UCSD-AML1 (cell line): ENCODE measurements around the gene TSPEAR.
"Not testable (repeated sequence)": the region's sequence is repeated elsewhere in the genome, so short reads cannot be mapped to it uniquely, and the experiment has no call there.

Source experiments
- DNase-seq: peaks from one replicate; lab custom pipeline; 2025; ENCODE audit not compliant: unreplicated experiment; lab: John Stamatoyannopoulos, UW

Gene TSPEAR

DNA sequence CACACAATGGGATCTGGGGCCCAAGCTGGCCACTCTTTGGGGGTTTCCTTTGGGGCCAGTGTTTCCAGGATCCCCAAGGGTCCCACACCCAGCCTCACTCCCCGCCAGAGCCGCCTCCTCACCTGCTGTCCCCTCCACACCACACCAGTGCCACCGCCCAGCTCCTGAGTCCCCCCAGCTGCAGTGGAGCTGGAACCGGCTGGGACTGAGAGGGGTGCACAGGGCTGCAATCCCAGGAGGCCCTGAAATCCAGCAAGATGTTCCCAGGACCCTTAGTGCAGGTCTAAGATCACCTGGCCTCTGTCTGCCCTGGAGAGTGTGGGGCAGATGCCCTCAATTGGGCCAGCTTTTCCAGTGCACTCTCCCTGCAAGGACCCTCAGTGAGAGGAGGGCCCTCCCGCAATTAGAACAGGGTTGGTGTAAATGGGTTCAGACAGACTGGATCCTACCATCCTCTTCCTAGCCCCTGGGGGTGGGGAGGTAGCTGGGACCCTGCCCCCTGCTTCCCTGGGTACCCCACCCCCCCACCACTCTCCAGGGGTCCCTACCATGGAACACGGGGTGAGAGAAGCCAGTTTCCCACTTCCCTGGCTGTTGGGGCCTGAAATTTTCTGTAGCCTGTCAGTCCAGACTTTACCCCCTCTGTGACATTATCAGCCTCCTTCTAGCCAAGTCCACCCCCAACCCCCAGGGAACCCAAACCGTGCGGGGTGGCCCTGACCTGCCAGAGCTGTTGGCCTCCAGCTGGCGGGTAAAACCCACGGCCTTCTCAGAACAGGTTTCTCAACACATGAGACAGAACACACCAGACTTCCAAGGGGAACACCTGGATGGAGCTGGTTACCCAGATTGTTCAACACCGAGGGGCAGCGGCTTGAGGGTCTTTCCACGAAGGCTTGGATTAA, 7.4 kb downstream of the TSPEAR start:
- no peak for DNase-seq

DNA sequence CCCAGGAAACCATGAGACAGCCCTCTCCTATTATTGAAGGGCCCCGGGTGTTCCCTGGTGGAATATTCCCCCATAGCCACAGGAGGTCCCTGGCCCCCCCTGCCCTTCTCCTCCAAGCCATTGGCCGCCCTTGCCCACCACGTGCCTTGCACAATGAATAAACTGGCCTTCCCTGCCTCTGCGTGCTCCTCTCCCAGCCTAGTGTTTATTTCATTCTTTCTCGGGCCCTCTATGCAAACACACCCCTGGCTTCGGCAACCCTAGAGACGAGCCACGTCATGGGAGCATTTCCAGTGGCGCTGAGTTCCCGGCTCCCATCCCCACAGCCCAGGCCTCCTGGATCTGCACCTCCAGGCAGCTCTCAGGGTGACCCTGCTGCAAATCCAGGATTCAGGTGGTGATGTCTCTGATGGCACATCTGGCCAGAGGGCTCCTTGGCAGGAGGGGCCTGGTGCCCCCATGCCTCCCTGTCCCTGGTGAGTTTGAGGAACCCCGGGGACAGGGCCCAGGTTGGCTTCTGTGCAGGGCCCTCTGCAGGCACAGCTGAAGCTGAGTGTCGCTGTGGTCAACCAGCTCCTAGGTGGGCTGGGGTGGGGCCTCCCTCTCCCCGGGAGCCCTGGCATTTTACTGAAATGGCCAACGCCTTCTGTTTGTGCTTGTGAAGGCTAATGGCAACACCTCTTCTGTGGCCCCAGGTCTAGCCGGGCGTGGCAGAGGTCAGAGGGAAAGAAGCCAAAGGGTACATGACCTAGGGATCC, 8.2 kb downstream of the TSPEAR start:
- DNase-seq = no peak

DNA sequence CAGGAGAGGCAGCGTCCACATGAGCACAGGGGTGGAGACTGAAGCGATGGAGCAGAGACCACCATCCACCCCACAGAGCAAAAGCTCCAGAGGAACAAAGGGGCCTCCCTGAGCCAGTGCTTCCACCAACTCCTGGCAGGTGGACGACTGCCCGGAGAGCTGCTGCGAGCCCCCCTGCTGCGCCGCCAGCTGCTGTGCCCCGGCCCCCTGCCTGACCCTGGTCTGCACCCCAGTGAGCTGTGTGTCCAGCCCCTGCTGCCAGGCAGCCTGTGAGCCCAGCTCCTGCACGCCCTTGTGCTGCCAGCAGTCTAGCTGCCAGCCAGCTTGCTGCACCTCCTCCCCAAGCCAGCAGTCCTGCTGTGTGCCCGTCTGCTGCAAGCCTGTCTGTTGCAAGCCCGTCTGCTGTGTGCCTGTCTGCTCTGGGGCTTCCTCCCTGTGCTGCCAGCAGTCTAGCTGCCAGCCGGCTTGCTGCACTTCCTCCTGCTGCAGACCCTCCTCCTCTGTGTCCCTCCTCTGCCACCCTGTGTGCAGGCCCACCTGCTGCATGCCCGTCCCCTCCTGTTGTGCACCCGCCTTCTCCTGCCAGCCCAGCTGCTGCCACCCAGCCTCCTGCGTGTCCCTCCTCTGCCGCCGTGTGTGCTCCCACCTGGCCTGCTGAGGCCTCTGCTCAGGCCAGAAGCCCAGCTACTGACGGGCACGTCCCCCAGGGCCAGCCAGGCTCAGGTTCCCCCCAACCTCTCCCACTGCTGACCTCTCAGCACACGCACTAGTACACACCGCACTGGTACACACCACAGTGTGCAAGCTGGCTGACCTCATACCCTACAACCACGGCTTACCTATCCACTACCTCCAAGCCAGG, 9.0 kb downstream of the TSPEAR start:
- no peak for DNase-seq

- DNase-seq = no peak
These were observed 9.8 kb downstream of the TSPEAR start for GRCh38 chr21:44701541-44701940.

- no peak for DNase-seq
These were observed 10.4 kb downstream of the TSPEAR start for GRCh38 chr21:44701023-44701400.

DNA sequence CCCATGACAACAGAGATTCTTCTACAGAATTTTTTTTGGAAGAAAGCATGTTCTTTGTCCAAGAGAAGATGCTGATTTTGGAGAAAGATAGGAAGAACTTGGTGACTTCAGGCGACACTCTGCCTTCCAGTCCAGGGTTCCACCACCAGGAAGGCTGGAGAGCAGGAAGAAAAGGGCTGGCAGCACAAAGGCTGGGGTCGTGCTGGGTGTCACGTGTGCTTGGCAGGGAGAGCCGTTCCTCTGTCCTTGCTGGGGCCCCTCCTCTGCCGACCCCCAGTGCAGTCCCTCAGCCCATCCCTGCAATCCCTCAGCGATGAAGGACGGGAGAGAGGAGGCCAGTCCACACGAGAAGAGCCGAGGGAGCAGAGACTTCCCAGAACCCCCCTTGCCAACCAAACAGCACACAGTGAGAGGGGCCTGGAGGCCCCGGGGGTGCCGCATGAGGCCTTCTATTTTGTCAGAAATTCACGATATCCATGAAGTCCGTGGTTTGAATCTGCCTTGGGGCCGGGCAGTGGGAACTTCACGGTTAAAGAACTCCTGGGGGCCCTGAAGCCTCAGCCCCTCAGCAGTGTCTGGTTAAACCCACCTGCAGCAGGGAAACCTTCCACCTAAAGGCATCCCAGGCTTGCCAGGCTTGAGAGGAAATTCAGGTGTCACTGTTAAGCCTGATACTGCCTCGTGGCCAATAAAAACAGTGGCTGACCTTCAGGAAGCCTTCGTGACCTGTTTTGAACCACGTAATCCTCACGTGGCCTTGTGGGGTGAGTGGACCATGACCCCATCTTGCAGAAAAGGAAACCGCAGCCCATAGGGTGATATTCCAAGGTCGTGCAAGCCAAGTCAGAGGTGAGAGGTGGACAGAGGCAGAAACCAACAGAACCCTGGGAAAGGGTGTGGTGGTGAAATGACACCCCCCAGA, 11.0 kb downstream of the TSPEAR start:
- DNase-seq = no peak

GRCh38 chr21:44699502-44700001, 11.8 kb downstream of the TSPEAR start:
- DNase-seq = no peak

- no peak for DNase-seq
These were observed 13.3 kb downstream of the TSPEAR start for GRCh38 chr21:44697811-44698734.

- not testable (repeated sequence) for DNase-seq
These were observed 14.1 kb downstream of the TSPEAR start, which contains the start of gene KRTAP10-12 for GRCh38 chr21:44697172-44697810. KRTAP10-12 (plus strand) TSS chr21:44697172; CDS start chr21:44697202, 30 bp downstream.

DNA sequence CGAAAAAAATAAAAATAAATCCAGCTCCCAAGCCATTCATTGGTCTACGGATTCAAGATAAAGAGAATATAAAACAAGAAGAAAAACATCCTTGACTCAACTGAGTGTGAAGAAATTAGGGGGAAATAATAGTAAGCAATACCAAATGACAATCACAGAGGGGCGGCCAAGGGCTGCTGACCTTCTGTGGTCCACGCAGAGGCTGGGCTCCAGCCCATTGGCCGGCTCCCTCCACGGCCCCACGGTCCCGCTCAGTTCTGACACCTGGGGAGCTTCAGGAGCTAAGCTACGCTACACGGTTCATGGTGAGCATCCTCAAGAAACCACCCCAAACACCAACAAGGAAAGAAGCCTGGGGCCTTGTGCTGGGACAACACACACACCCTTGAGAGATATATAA, 14.8 kb downstream of the TSPEAR start:
- no peak for DNase-seq

GRCh38 chr21:44695641-44696040, 15.7 kb downstream of the TSPEAR start:
- DNase-seq = no peak

- no peak for DNase-seq
These were observed 16.2 kb downstream of the TSPEAR start for GRCh38 chr21:44695184-44695583.

GRCh38 chr21:44694776-44695175, 16.6 kb downstream of the TSPEAR start:
- no peak for DNase-seq

- no peak for DNase-seq
These were observed 18.4 kb downstream of the TSPEAR start for GRCh38 chr21:44692798-44693512.

DNA sequence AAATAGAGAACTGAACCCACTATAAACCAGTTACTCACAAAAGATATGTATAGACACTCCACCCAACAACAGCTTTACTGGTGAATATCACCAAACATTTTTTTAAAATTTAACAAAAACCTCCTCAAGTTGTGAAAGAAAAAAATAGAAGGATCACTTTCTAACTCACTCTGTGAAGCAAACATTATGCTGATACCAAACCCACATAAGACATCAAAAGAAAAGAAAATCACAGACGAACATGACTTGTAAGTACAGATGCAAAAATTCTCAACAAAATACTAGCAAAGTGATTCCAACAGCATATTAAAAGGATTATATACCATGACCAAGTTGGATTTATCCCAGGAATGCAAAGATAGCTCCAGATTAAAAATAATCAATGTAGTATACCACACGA, 19.7 kb downstream of the TSPEAR start:
- no peak for DNase-seq

DNA sequence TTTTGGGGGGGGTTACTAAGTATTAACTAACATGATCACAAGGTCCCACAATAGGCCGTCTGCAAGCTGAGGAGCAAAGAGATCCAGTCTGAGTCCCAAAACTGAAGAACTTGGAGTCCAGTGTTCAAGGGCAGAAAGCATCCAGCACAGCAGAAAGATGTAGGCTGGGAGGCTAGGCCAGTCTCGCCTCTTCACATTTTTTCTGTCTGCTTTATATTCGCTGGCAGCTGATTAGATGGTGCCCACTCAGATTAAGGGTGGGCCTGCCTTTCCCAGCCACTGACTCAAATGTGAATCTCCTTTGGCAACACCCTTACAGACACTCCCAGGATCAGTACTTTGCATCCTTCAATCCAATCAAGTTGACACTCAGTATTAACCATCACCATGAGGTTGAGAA, 21.6 kb downstream of the TSPEAR start:
- DNase-seq = not testable (repeated sequence)

DNA sequence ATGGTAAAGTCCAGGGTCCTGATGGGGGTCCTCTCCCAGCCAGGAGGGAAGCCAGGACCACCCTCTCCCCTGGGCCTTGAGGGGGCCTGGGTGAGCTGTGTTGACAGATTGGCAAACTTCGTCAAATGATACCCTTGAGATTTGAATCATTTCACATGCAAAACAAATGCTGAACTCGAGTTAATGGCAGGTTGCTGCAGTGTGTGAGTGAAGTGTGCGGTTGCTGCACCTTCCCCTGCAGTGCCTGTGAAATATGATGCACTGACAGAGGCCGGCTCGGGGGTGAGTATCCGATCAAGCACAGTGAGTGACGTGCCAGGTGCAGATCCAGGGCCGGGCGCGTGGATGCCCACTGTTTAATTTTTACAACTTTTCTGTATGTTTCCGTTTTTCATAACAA, 23.7 kb downstream of the TSPEAR start:
- no peak for DNase-seq
